Anterior cingulate cortex (tissue), 58 donors: ENCODE data around the gene SLC7A8.
A peak's percentile ranks its signal among the peaks of the same experiment; 100 is the strongest.
"Not testable (repeated sequence)": the region's sequence is repeated elsewhere in the genome, so short reads cannot be mapped to it uniquely, and the experiment has no call there.

Source experiments
- DNase-seq, 58 donors: peaks; one replicate each; lab custom pipeline; 2025; lab: John Stamatoyannopoulos, UW

The SLC7A8 gene

GRCh38 chr14:23183479-23183878, at the start of gene SLC7A8:
Gene SLC7A8, minus strand, starts transcription at chr14:23183660. Its CDS starts 746 bp downstream, at chr14:23182914.
- peak in 49 of 58 donors; percentile 15 to 82 (median 48) for DNase-seq

DNA sequence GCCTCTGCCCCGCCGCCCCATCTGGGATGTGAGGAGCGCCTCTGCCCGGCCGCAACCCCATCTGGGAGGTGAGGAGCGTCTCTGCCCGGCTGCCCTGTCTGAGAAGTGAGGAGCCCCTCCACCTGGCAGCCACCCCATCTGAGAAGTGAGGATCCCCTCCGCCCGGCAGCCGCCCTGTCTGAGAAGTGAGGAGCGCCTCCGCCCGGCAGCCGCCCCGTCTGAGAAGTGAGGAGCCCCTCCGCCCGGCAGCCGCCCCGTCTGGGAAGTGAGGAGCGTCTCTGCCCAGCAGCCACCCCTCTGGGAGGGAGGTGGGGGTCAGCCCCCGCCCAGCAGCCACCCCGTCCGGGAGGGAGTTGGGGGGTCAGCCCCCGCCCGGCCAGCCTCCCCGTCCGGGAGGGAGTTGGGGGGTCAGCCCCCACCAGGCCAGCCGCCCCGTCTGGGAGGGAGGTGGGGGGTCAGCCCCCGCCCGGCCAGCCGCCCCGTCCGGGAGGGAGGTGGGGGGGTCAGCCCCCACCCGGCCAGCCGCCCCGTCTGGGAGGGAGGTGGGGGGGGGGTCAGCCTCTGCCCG, 48.9 kb upstream of the SLC7A8 start:
- not testable (repeated sequence) for DNase-seq

DNA sequence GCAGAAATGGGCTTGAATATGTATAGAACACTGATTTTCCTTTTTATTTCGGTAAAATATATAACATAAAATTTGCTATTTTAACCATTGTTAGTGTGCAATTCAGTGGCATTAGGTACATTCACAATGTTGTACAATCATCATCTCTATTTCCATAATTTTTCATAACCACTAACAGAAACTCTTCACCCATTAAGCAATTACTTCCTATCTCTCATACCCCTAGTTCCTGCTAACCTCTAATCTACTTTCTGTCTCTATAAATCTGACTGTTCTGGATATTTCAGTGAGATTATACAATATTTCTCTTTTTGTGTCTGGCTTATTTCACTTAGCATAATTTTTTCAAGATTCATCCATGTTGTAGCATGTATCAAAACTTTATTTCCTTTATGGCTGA, 45.4 kb upstream of the SLC7A8 start:
- DNase-seq = no peak

DNA sequence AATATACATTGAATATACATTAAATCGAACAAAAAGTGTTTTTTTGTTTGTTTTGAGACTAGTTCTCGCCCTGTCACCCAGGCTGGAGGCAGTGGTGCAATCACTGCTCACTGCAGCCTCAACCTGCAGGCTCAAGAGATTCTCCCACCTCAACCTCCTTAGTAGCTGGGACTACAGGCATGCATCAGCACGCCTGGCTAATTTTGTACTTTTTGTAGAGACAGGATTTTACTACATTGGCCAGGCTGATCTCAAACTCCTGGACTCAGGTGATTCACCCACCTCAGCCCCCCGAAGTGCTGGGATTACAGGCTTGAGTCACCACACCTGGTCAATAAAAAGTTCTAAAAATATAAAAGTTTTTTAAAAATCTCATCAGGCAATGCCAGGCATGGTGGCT, 44.1 kb upstream of the SLC7A8 start:
- DNase-seq = no peak

DNA sequence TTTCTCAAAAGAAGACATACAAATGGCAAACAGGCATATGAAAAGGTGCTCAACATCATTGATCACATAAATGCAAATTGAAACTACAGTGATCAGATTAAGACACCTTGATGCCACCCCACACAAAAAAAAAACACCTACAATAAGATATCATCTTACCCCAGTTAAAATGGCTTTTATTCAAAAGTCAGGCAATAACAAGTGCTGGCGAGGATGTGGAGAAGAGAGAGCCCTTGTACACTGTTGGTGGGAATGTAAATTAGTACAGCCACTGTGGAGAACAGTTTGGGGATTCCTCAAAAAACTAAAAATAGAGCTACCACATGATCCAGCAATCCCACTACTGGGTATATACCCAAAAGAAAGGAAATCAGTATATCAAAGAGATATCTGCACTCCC, 41.5 kb upstream of the SLC7A8 start:
- DNase-seq = not testable (repeated sequence)

DNA sequence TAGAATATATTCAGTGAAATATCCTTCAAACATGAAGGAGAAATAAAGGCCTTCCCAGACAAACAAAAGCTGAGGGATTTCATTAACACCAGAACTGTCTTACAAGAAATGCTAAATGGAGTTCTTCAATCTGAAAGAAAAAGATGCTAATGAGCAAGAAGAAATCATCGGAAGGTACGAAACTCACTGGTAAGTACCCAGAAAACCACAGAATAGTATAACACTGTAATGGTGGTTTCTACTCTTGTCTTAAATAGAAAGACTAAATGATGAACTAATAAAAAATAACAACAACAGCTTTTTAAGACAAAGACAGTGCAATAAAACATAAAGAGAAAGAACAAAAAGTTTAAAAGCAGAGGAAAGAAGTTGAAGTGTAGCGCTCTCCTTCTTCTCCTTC, 35.6 kb upstream of the SLC7A8 start:
- no peak for DNase-seq

DNA sequence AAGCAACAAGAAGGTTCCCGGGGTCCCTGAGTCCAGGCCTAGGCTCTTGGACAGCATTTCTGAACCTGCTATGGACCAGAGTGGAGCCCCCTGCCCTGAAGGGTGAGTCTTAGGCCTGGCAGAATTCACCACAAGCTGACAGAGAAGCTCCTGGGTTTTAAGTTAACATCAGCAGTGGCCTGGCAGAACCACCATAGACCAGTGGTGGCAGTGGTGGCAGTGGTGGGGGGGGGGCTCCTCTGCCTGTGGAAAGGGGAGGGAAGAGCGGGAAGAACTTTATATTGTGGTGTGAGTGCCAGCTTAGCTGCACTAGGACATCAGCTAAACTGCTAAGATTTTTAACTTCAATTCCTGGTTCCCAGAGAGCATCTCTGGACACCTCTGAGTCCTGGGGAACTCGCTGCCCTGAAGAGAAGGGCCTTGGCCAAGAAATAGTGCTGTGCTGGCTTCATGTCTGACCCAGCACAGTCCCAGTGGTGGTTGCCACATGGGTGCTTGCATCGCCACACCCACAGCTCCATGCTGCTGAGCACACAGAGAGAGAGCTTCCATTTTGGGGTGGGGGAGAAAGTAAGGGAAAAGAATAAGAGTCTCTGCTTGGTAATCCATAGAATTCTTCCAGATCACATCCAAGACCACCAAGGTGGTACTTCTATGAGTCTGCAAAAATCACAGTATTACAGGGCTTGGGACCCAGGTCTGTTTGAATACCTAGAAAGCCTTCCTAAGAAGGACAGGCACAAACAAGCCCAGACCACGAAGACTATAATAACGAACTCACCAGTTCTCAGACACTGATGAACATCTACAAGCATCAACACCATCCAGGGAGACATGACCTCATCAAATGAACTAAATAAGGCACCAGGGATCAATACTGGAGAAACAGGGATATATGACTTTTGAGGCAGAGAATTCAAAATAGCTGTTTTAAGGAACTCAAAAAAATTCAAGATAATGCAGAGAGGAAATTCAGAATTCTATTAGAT, 33.9 kb upstream of the SLC7A8 start:
- DNase-seq = no peak

DNA sequence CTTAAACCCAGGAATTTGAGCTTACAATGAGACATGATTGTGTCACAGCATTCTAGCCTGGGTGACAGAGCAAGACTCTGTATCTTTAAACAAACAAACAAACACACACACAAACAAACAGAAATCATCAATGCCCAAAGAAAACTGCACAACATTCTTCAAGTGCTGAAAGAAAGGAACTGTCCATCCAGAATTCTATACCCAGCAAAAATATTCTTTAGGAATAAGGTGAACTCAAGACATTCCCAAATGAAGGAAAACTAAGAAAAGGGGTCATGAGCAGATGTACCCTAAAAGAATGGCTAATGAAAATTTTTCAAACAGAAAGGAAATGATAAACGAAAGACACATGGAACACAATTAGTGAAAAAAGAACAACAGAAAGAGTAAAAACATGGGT, 32.0 kb upstream of the SLC7A8 start:
- no peak for DNase-seq

DNA sequence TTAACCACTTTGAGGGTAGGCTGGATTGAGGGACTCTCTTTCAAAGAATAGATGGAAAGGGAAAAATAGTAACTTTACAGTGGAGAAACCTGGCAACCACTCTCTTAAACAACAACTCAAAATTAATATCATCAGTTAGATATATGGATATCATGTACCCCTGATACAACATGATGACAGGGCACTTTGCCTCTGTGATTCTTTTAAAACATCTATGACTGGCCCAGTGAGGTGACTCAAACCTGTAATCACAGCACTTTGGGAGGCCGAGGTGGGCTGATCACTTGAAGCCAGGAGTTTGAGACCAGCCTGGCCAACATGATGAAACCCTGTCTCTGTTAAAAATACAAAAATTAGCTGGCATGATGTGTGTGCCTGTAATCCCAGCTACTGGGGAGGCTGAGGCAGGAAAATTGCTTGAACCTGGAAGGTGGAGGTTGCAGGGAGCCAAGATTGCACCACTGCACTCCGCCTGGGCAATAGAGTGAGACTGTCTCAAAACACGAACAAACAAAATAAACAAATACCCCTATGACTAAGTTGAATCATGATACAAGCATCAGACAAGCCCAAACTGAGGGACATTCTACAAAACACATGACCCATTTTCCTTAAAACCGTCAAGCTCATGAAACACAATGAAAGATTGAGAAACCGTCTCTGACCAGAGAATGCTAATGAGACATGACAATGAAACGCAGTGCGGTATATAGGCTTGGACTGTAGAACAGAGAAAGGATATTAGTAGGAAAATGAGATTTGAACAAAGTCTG, 26.4 kb upstream of the SLC7A8 start:
- DNase-seq = no peak

DNA sequence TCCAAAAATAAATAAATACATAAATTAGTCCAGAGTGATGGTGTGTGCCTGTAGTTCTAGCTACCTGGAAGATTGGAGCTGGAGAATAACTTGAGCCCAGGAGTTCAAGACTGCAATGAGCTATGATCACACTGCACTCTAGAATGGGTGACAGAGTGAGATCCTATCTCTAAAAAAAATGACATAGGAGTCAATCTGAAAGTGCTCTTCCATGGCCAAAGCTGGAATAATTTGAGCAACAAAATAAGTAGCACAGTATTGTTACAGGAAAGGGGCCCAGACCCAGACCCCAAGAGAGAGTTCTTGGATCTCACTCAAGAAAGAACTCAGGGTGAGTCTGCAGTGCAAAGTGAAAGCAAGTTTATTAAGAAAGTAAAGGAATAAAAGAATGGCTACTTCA, 24.9 kb upstream of the SLC7A8 start:
- DNase-seq = no peak

DNA sequence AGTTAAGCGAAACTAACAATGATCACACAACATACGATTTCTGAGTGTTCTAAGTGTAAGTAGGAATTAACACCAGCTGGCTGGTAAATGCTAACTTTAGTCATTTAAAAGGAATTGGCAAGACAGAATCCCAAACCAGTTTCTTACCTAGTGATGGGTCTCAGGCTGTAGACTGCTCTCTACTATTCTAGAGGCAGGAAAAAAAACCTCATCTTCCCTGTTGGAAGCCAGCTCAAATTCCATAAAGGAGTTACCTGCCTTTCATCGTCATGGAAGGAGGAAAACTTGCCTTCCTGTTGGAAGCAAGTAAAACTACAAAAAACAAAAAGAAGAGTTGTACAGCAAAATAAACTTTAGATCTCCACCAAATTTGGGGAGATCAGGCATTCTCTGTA, 23.7 kb upstream of the SLC7A8 start:
- DNase-seq = no peak

DNA sequence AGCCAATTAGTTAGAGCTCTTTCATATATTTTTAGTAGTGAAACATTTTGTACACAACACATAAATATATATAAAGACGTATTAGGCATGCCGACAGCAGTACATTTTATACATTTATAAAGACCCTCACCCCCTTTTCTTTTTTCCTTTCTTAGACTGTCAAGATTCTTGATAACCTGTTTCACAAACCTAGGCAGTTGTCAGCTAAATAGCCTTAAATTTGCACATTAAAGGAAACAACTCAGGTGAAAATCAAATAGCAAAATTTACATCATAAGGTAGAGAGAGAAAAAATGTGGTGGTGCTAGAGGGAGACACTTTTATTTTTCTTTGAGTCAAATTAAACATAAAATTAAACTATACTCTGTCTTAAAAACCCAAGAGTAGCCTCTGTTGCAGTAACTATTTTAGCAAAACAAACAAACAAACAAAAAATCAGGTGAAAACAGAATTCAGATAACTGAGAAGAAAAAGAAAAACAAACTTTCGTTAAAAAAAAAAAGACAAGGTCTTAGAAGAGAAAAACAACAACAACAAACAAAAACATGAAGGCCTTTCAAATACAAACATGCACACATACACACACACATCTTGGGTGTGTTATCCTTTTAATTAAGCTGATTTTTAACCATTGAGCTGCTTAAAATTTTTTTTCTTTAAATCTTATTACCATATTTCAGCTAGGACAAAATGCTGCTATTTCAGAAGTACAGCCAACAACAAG, 23.1 kb upstream of the SLC7A8 start:
- DNase-seq = no peak

GRCh38 chr14:23202001-23202400, 18.5 kb upstream of the SLC7A8 start:
- DNase-seq = no peak

GRCh38 chr14:23199141-23199540, 15.7 kb upstream of the SLC7A8 start:
- not testable (repeated sequence) for DNase-seq

- DNase-seq = not testable (repeated sequence)
These were observed 13.0 kb upstream of the SLC7A8 start for GRCh38 chr14:23196487-23196886.

DNA sequence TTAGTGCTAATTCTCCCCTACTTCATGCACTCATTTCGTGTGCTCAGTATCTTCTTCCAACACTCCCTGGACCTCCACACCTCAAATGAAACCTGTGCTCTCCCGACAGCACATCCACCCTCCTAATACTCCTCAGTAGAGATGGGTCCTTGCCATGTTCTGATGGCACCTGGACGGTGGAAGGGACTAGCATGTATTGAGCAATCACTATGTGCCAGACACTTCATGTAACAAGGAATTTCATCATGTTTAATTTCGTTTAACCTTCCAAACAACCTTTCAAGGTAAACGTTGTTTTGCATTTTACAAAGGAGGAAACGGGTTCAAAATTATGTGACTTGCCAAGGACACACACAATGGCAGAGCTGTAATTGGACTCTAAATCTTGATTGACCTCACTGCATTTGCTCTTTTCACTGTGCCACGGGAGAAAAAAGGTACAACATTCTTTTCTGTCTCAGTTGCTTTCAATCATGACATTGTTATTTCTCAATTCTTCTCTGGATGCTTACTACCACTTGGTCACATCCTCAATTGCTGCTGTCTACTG, 12.2 kb upstream of the SLC7A8 start:
- DNase-seq = no peak

DNA sequence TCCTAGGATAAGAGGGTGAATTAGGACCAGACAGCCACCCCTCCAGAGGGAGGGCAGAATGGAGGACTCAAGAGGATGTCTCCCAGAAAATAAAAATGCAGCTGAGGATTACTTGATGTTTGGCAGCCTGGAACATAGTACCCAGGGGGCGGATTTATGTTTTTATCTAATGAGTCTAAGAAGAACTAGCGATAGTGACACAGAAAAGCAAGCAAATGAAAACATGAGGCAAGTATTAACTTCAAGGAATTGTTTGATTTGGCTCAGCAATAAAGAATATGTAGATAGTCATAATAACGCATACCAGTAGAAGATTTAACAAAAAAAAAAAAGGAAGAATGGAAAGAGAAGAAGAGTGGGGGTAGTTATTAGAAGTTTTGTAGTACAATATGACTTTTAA, 10.0 kb upstream of the SLC7A8 start:
- no peak for DNase-seq

- no peak for DNase-seq
These were observed 4.5 kb upstream of the SLC7A8 start for GRCh38 chr14:23187925-23188324.

- DNase-seq = peak in 10 of 58 donors; percentile 3 to 50 (median 20)
These were observed 3.6 kb upstream of the SLC7A8 start for GRCh38 chr14:23186913-23187654.
